NB4 (cell line): ENCODE data around the gene KLHL11.

Experiments used
- CTCF ChIP-seq: IDR thresholded peaks from one replicate; pipeline ENCODE4 v1.5.1; 2012; ENCODE audit warnings: low read depth, low read length
- MYC ChIP-seq: IDR thresholded peaks from 2 replicates; pipeline ENCODE4 v1.6.1; 2011; ENCODE audit warnings: low read depth, low read length
- TF ChIP-seq, protein P1 (sequence below): IDR thresholded peaks from 2 replicates; pipeline ENCODE4 v1.6.1; 2011; ENCODE audit warnings: low read depth, low read length

DNA sequence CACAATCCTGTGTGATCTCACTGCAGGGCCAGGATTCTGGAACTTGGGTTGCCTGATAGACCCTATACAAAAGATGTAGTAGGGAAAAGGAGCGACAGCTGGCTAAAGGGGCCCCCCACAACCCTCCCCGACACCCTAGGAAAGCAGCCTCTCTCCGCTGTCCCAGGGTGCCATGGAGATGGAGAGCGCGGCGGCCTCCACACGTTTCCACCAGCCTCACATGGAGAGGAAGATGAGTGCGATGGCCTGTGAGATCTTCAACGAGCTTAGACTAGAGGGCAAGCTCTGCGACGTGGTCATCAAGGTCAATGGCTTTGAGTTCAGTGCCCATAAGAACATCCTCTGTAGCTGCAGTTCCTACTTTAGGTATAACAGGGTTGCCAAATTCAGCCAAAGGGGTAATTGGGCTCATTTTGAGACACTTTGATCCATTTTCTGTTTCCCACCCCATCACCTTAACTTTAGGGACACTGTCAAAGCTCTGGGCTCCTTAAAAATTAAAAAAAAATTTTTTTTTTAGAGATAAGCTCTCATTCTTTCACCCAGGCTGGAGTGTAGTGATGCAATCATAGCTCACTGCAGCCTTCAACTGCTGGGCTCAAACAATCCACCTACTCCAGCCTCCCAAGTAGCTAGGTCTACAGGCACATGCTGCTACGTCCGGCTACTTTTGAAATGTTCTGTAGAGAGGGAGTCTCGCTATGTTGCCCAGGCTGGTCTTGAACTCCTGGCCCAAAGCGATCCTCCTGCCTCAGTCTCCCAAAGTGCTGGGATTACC, 27.3 kb downstream of the KLHL11 start, which contains the start of gene KLHL10:
- TF ChIP-seq MYC, result no peak
- no peak for TF ChIP-seq CTCF
- TF ChIP-seq, protein P1, sequence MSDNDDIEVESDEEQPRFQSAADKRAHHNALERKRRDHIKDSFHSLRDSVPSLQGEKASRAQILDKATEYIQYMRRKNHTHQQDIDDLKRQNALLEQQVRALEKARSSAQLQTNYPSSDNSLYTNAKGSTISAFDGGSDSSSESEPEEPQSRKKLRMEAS, result no peak
